SK-N-SH (cell line): ENCODE data around the gene MRPS35. TPM values are rescaled to one million over a fixed set of nuclear protein-coding genes. Genes with fewer than 3 reads are reported as not detected.

ENCODE experiments used
- CTCF ChIA-PET: fragments of 300-600, 350-600 bp; formaldehyde crosslinking; extraction: SDS; loops from one replicate; lab custom pipeline; 2021; lab: Yijun Ruan, JAX
- POLR2A ChIA-PET: fragments of 350-600 bp; sonication (Branson Sonifier 250); formaldehyde crosslinking; extraction: SDS; loops from one replicate; lab custom pipeline; 2020; ENCODE audit warnings: antibody characterized with exemption, inconsistent platforms; lab: Yijun Ruan, JAX
- DNase-seq: peaks from one replicate; pipeline ENCODE4 v3.0.0; 2012
- H2AFZ ChIP-seq: fragments of 200-600 bp; sonication (generic); 2 replicates; pipeline ENCODE4 v1.8.1; 2016; ENCODE audit warnings: antibody characterized with exemption, mild to moderate bottlenecking, low read depth
- H3F3A ChIP-seq: fragments of 200-600 bp; sonication (generic); replicated peaks from 2 replicates; pipeline ENCODE3; 2016; ENCODE audit warnings: antibody characterized with exemption, mild to moderate bottlenecking; ENCODE audit not compliant: insufficient read depth
- H3K27ac ChIP-seq, 2 experiments: fragments of 200-500 bp in 1 of 2; fragments of 200-600 bp in 1 of 2; sonication (Bioruptor generic) in 1 of 2; sonication (generic), shearing (Covaris generic) in 1 of 2; 2 replicates each; pipeline versions ENCODE4 v1.5.1 to v1.6.1; 2014 to 2016; ENCODE audit warnings: low read depth in 2 of 2, inconsistent platforms in 1 of 2, low read length in 1 of 2, mild to moderate bottlenecking in 1 of 2, mixed read lengths in 1 of 2
- H3K27me3 ChIP-seq: fragments of 200-600 bp; sonication (generic), shearing (Covaris generic); 2 replicates; pipeline ENCODE4 v1.6.1; 2016; ENCODE audit warnings: mixed run types; ENCODE audit not compliant: insufficient read depth
- H3K36me3 ChIP-seq, 2 experiments: fragments of 200-500 bp in 1 of 2; fragments of 200-600 bp in 1 of 2; sonication (Bioruptor generic) in 1 of 2; sonication (generic) in 1 of 2; replicated peaks in 1 of 2; 2 replicates each; pipeline versions ENCODE3 to v1.5.1; 2014 to 2016; ENCODE audit warnings: low read length in 1 of 2, mild to moderate bottlenecking in 1 of 2; ENCODE audit not compliant: insufficient read depth in 2 of 2, control insufficient read depth in 1 of 2
- H3K4me1 ChIP-seq, 2 experiments: fragments of 200-500 bp in 1 of 2; fragments of 200-600 bp in 1 of 2; sonication (Bioruptor generic) in 1 of 2; sonication (generic), shearing (Covaris generic) in 1 of 2; 2 replicates each; pipeline versions ENCODE4 v1.5.1 to v1.6.1; 2014 to 2016; ENCODE audit warnings: low read depth in 1 of 2, low read length in 1 of 2, mixed run types in 1 of 2; ENCODE audit not compliant: insufficient read depth in 2 of 2, control insufficient read depth in 1 of 2
- H3K4me2 ChIP-seq: fragments of 200-600 bp; sonication (generic), shearing (Covaris generic); 2 replicates; pipeline ENCODE4 v1.6.1; 2017; ENCODE audit warnings: mixed run types
- H3K4me3 ChIP-seq, 2 experiments: fragments of 200-500 bp in 1 of 2; fragments of 200-600 bp in 1 of 2; sonication (Bioruptor generic) in 1 of 2; sonication (generic), shearing (Covaris generic) in 1 of 2; 2 replicates each; pipeline versions ENCODE4 v1.5.1 to v1.8.1; 2014 to 2016; ENCODE audit warnings: low read depth in 2 of 2, inconsistent platforms in 1 of 2, low read length in 1 of 2, mild to moderate bottlenecking in 1 of 2, mixed read lengths in 1 of 2, moderate library complexity in 1 of 2
- H3K79me2 ChIP-seq: fragments of 200-600 bp; sonication (generic); 2 replicates; pipeline ENCODE4 v1.8.1; 2017; ENCODE audit warnings: mild to moderate bottlenecking; ENCODE audit not compliant: insufficient read depth
- H3K9ac ChIP-seq: fragments of 200-600 bp; sonication (generic); 2 replicates; pipeline ENCODE4 v1.6.1; 2017; ENCODE audit warnings: mixed run types
- H3K9me2 ChIP-seq: fragments of 200-600 bp; sonication (generic); 2 replicates; pipeline ENCODE4 v1.6.1; 2017; ENCODE audit warnings: mixed run types
- H3K9me3 ChIP-seq: fragments of 200-600 bp; sonication (generic); 2 replicates; pipeline ENCODE4 v1.6.1; 2017; ENCODE audit warnings: mixed run types, mild to moderate bottlenecking, moderate library complexity
- H4K20me1 ChIP-seq: fragments of 200-600 bp; sonication (generic); 2 replicates; pipeline ENCODE4 v1.6.1; 2017; ENCODE audit warnings: mild to moderate bottlenecking, mixed run types; ENCODE audit not compliant: insufficient read depth
- CHD2 ChIP-seq: fragments of 150-350 bp; IDR thresholded peaks from 2 replicates; pipeline ENCODE4 v1.6.1; 2018; ENCODE audit warnings: low read length; ENCODE audit not compliant: partially characterized antibody
- CTCF ChIP-seq: fragments of 200-600 bp; sonication (generic); IDR thresholded peaks from 2 replicates; pipeline ENCODE4 v1.6.1; 2017; ENCODE audit warnings: antibody characterized with exemption, mild to moderate bottlenecking, moderate library complexity
- ELF1 ChIP-seq: IDR thresholded peaks from 2 replicates; pipeline ENCODE4 v1.4.0; 2012
- EZH2phosphoT487 ChIP-seq: fragments of 200-600 bp; sonication (generic); IDR thresholded peaks from 2 replicates; pipeline ENCODE4 v1.6.1; 2017; ENCODE audit warnings: low read depth, mixed run types, mild to moderate bottlenecking, antibody characterized with exemption, moderate library complexity, borderline replicate concordance
- FOSL2 ChIP-seq: IDR thresholded peaks from 2 replicates; pipeline ENCODE4 v1.4.0; 2012; ENCODE audit warnings: low read depth, mild to moderate bottlenecking, moderate library complexity, borderline replicate concordance
- FOXJ3 ChIP-seq: sonication (generic); formaldehyde crosslinking; IDR thresholded peaks from 2 replicates; pipeline ENCODE4 v1.5.1; 2020; ENCODE audit warnings: mild to moderate bottlenecking, missing genetic modification reagents
- FOXM1 ChIP-seq: IDR thresholded peaks from 2 replicates; pipeline ENCODE4 v1.4.0; 2012; ENCODE audit warnings: low read depth, mild to moderate bottlenecking
- GABPA ChIP-seq: IDR thresholded peaks from 2 replicates; pipeline ENCODE4 v1.4.0; 2012; ENCODE audit warnings: low read depth, mild to moderate bottlenecking
- GATA2 ChIP-seq: sonication (generic); formaldehyde crosslinking; IDR thresholded peaks from 2 replicates; pipeline ENCODE4 v1.5.0; 2020; ENCODE audit warnings: mild to moderate bottlenecking, missing genetic modification reagents
- MXI1 ChIP-seq: IDR thresholded peaks from 2 replicates; pipeline ENCODE4 v1.6.1; 2012; ENCODE audit warnings: mild to moderate bottlenecking, low read depth, low read length, improper control_type of control experiment
- NFIC ChIP-seq: IDR thresholded peaks from 2 replicates; pipeline ENCODE4 v1.4.0; 2012; ENCODE audit warnings: borderline replicate concordance
- NRF1 ChIP-seq: IDR thresholded peaks from 2 replicates; pipeline ENCODE4 v1.6.1; 2012; ENCODE audit warnings: low read depth, mild to moderate bottlenecking, low read length
- RCOR1 ChIP-seq: fragments of 150-350 bp; IDR thresholded peaks from 2 replicates; pipeline ENCODE4 v1.6.1; 2017; ENCODE audit warnings: antibody characterized with exemption, low read length
- RXRA ChIP-seq: IDR thresholded peaks from 2 replicates; pipeline ENCODE4 v1.4.0; 2012; ENCODE audit warnings: low read depth, mild to moderate bottlenecking, borderline replicate concordance
- SMC3 ChIP-seq: IDR thresholded peaks from 2 replicates; pipeline ENCODE4 v1.6.1; 2012; ENCODE audit warnings: low read depth, low read length, improper control_type of control experiment
- TEAD4 ChIP-seq: IDR thresholded peaks from 2 replicates; pipeline ENCODE4 v1.4.0; 2012; ENCODE audit warnings: mild to moderate bottlenecking, borderline replicate concordance; ENCODE audit not compliant: insufficient read depth
- WGBS: methylation state at CpG from one replicate; pipeline ENCODE4 v1.1.6; 2017; ENCODE audit warnings: low lambda C conversion rate; 5-methylcytosine and 5-hydroxymethylcytosine counted together
- polyA plus RNA-seq, 3 experiments: library from polyadenylated mRNA; depleted of rRNA; stranded (reverse); fragments of >200 nt; gene quantifications; 2 replicates each; pipeline ENCODE4 v1.2.3, GENCODE V29; 2012

The MRPS35 gene
- polyA plus RNA-seq, 1 of the 3 experiments (the other 2 are of a cell fraction): 32.4 TPM

GRCh38 chr12:27794818-27795584 lies 84.4 kb downstream of the MRPS35 start:
- Histone ChIP-seq H3K4me1 (no peaks in the 10 kb centered on the region), H3K27ac (no peak overlapping the region), H3K27me3 (no peaks in the 10 kb centered on the region), H2AFZ (no peak overlapping the region), H3K79me2 (peaks cover 36% of the 10 kb centered on the region), H3K9me2 (no peaks in the 10 kb centered on the region), H4K20me1 (0 out of 2 replicates have a peak, but pooled peaks cover 4% of the 10 kb centered on the region), H3K9ac (no peak overlapping the region), H3F3A (no peaks in the 10 kb centered on the region), H3K4me3 (no peak overlapping the region), H3K9me3 (no peaks in the 10 kb centered on the region), H3K36me3 (peaks cover 48 to 76% of the 10 kb centered on the region in 2 experiments), H3K4me2 (no peak overlapping the region)
- ChIA-PET POLR2A (interaction anchor here (1.3 kb wide), 1 partner anchor 15 kb away, joined by 4 read pairs; the partner anchor contains the start of genes KLHL42 and MANSC4), CTCF (interaction anchor here (1.2 to 1.7 kb wide), 3 partner anchors 25 to 146 kb away, joined by 3 to 5 read pairs (median 4); no protein-coding TSS in a partner anchor)
- TF ChIP-seq ELF1: no peak
- TF ChIP-seq FOXM1: no peak
- TF ChIP-seq FOXJ3 (CRISPR knock-in tag): no peak
- no peak for TF ChIP-seq MXI1
- 79% methylated on average over 6 of the region's 6 CpGs for WGBS
- no peak for DNase-seq

DNA sequence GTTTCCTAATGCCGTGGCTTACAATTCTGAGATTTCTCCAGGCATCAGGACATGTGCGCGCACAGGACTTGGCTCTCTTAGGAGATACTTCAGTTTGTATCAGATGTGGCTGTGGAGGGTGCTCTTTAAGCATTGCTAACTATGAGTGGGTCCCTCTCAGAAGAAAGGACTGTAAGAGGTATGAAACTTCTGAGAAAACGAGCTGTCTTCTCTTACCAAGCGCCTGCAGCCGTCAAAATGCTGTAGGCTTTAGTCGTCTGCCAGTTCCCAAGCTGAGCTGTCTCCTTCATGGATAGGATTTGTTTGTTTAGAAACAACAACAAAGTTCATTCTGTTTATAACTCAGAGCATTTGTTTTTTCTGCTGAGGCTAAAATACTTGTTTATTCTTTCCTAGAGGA lies 85.5 kb downstream of the MRPS35 start:
- CTCF ChIA-PET: interaction anchor here (1.2 to 1.4 kb wide), 3 partner anchors 24 to 63 kb away, joined by 3 to 5 read pairs (median 3); no protein-coding TSS in a partner anchor
- TF ChIP-seq FOXJ3 (CRISPR knock-in tag) (no peak), FOSL2 (no peak), EZH2phosphoT487 (no peak), RXRA (no peak), CTCF (no peak), TEAD4 (no peak), GABPA (no peak), FOXM1 (no peak), NFIC (no peak), SMC3 (no peak), CHD2 (no peak), RCOR1 (no peak), NRF1 (no peak), GATA2 (CRISPR knock-in tag) (no peak)
- H3K9me2 ChIP-seq: no peaks in the 10 kb centered on the region
- no peaks in the 10 kb centered on the region for H3K27me3 ChIP-seq
- no peak overlapping the region for H2AFZ ChIP-seq
- no peaks in the 10 kb centered on the region for H3K4me1 ChIP-seq
- WGBS: 98% methylated on average over 7 of the region's 7 CpGs
- no peak overlapping the region for H3K27ac ChIP-seq
- peaks cover 43 to 76% of the 10 kb centered on the region in 2 experiments for H3K36me3 ChIP-seq
- POLR2A ChIA-PET: interaction anchor here (1.3 kb wide), 1 partner anchor 16 kb away, joined by 4 read pairs; the partner anchor contains the start of genes KLHL42 and MANSC4
- H3K4me2 ChIP-seq: no peak overlapping the region
- H3F3A ChIP-seq: no peaks in the 10 kb centered on the region
- no peak overlapping the region for H3K4me3 ChIP-seq
- no peak overlapping the region for H3K9ac ChIP-seq
- H3K79me2 ChIP-seq: peaks cover 25% of the 10 kb centered on the region; the same call in 1 of the 2 replicates
- no peaks in the 10 kb centered on the region for H4K20me1 ChIP-seq
- H3K9me3 ChIP-seq: no peaks in the 10 kb centered on the region
- DNase-seq: no peak
